Measurements from ENCODE around the gene WAPL.

GRCh38 chr10:86446440-86446839 lies 75.2 kb downstream of the WAPL start:
- TF ChIP-seq CTCF (IDR thresholded peaks at IDR 0.05), result no peak
- TF ChIP-seq EP300 (IDR thresholded peaks at IDR 0.05), result no peak

Data from sigmoid colon (tissue), 4 donors.